H1 (cell line): Measurements from ENCODE around the gene CXCL17. TPM values are rescaled to one million over a fixed set of nuclear protein-coding genes. Genes with fewer than 3 reads are reported as not detected.

Source experiments
- CTCF ChIA-PET: fragments of 300-600 bp; sonication (Branson Sonifier 250); formaldehyde crosslinking; loops from one replicate; lab custom pipeline; 2021; ENCODE audit not compliant: partially characterized antibody; lab: Charles Lee
- POLR2A ChIA-PET: fragments of 300-600 bp; sonication (Branson Sonifier 250); formaldehyde crosslinking; loops from one replicate; lab custom pipeline; 2021; ENCODE audit warnings: inconsistent platforms; ENCODE audit not compliant: partially characterized antibody; lab: Charles Lee
- DNase-seq, 2 experiments: peaks; one replicate each; pipeline versions ENCODE4 v3.0.0 to v3.0.0-alpha.2; 2010 to 2022; ENCODE audit warnings: low spot score in 2 of 2, low read depth in 1 of 2, mixed read lengths in 1 of 2
- FAIRE-seq: peaks from 2 replicates; lab custom pipeline; 2011; peaks lifted over from hg19 to GRCh38; lab: Jason Lieb, UNC
- H2AFZ ChIP-seq: 2 replicates; pipeline ENCODE4 v1.8.1; 2012; ENCODE audit warnings: low read length, inconsistent platforms
- H2AK5ac ChIP-seq: 2 replicates; pipeline ENCODE4 v1.6.1; 2013; ENCODE audit warnings: low read depth, low read length
- H2BK120ac ChIP-seq: replicated peaks from 2 replicates; pipeline ENCODE3; 2013; ENCODE audit warnings: low read depth, low read length, inconsistent platforms
- H2BK12ac ChIP-seq: 2 replicates; pipeline ENCODE4 v1.6.1; 2013; ENCODE audit warnings: low read depth, low read length
- H2BK15ac ChIP-seq: 2 replicates; pipeline ENCODE4 v1.6.1; 2013; ENCODE audit warnings: low read length
- H2BK20ac ChIP-seq: 2 replicates; pipeline ENCODE4 v1.6.1; 2013; ENCODE audit warnings: low read length
- H2BK5ac ChIP-seq: 2 replicates; pipeline ENCODE4 v1.6.1; 2013; ENCODE audit warnings: low read depth, low read length
- H3K14ac ChIP-seq: 2 replicates; pipeline ENCODE4 v1.6.1; 2013; ENCODE audit warnings: inconsistent platforms; ENCODE audit not compliant: insufficient read length
- H3K18ac ChIP-seq: 2 replicates; pipeline ENCODE4 v1.6.1; 2013; ENCODE audit warnings: low read length; ENCODE audit errors: extremely low read depth
- H3K23ac ChIP-seq: 2 replicates; pipeline ENCODE4 v1.6.1; 2013; ENCODE audit warnings: inconsistent platforms; ENCODE audit not compliant: insufficient read length
- H3K23me2 ChIP-seq: 2 replicates; pipeline ENCODE4 v1.6.1; 2013; ENCODE audit warnings: low read depth, low read length
- H3K27ac ChIP-seq: 2 replicates; pipeline ENCODE4 v1.6.1; 2011; ENCODE audit warnings: low read depth, low read length, inconsistent platforms
- H3K27me3 ChIP-seq, 4 experiments: replicated peaks in 1 of 4; 1 replicate in 1 of 4; 2 replicates in 3 of 4; pipeline versions ENCODE4 v1.6.1 to v1.8.1; 2011 to 2013; ENCODE audit warnings: low read length in 3 of 4, mild to moderate bottlenecking in 3 of 4, inconsistent platforms in 2 of 4, mixed read lengths in 2 of 4, moderate library complexity in 1 of 4; ENCODE audit not compliant: control insufficient read depth in 3 of 4, insufficient read depth in 3 of 4; ENCODE audit errors: extremely low read depth in 1 of 4
- H3K36me3 ChIP-seq, 4 experiments: 2 replicates each; pipeline versions ENCODE4 v1.6.1 to v1.8.1; 2011 to 2013; ENCODE audit warnings: mild to moderate bottlenecking in 4 of 4, low read length in 3 of 4, moderate library complexity in 2 of 4, control low read depth in 1 of 4, inconsistent platforms in 1 of 4; ENCODE audit not compliant: insufficient read depth in 4 of 4, control insufficient read depth in 2 of 4
- H3K4ac ChIP-seq: replicated peaks from 2 replicates; pipeline ENCODE3; 2013; ENCODE audit warnings: low read length, low read depth, mixed read lengths, inconsistent platforms; ENCODE audit not compliant: insufficient read length
- H3K4me1 ChIP-seq, 4 experiments: replicated peaks in 1 of 4; 1 replicate in 1 of 4; 2 replicates in 3 of 4; pipeline versions ENCODE4 v1.6.1 to v1.8.1; 2011 to 2013; ENCODE audit warnings: low read length in 3 of 4, inconsistent platforms in 2 of 4, mixed read lengths in 1 of 4; ENCODE audit not compliant: insufficient read depth in 4 of 4, control insufficient read depth in 3 of 4
- H3K4me2 ChIP-seq, 2 experiments: 2 replicates each; pipeline versions ENCODE4 v1.6.1 to v1.8.1; 2011 to 2013; ENCODE audit warnings: low read depth in 2 of 2, low read length in 2 of 2, control low read depth in 1 of 2, inconsistent platforms in 1 of 2, mild to moderate bottlenecking in 1 of 2; ENCODE audit not compliant: insufficient read depth in 1 of 2
- H3K4me3 ChIP-seq, 4 experiments: fragments of 200-600, 300-600 bp in 1 of 4; sonication (generic), shearing (Covaris generic), sonication (Bioruptor Twin) in 1 of 4; 2 replicates each; pipeline versions ENCODE4 v1.5.1 to v1.8.1; 2011 to 2016; ENCODE audit warnings: low read length in 4 of 4, low read depth in 3 of 4, control low read depth in 2 of 4, inconsistent platforms in 2 of 4, mild to moderate bottlenecking in 2 of 4, mixed read lengths in 1 of 4, moderate library complexity in 1 of 4; ENCODE audit not compliant: insufficient read depth in 2 of 4; ENCODE audit errors: extremely low read depth in 1 of 4
- H3K56ac ChIP-seq: replicated peaks from 2 replicates; pipeline ENCODE3; 2013; ENCODE audit warnings: low read depth, mild to moderate bottlenecking, mixed read lengths, low read length, inconsistent platforms; ENCODE audit not compliant: insufficient read length
- H3K79me1 ChIP-seq: 2 replicates; pipeline ENCODE4 v1.6.1; 2013; ENCODE audit warnings: low read depth, low read length, control low read depth
- H3K79me2 ChIP-seq, 2 experiments: 2 replicates each; pipeline versions ENCODE4 v1.6.1 to v1.8.1; 2012 to 2013; ENCODE audit warnings: low read length in 2 of 2, mild to moderate bottlenecking in 2 of 2, inconsistent platforms in 1 of 2; ENCODE audit not compliant: insufficient read depth in 2 of 2, control insufficient read depth in 1 of 2
- H3K9ac ChIP-seq, 4 experiments: replicated peaks in 1 of 4; 1 replicate in 1 of 4; 2 replicates in 3 of 4; pipeline versions ENCODE4 v1.6.1 to v1.8.1; 2011 to 2013; ENCODE audit warnings: low read depth in 3 of 4, low read length in 3 of 4, control low read depth in 2 of 4, mild to moderate bottlenecking in 2 of 4, moderate library complexity in 2 of 4, inconsistent platforms in 1 of 4; ENCODE audit errors: extremely low read depth in 1 of 4
- H3K9me3 ChIP-seq, 2 experiments: 2 replicates each; pipeline versions ENCODE4 v1.6.1 to v1.8.1; 2012 to 2013; ENCODE audit warnings: mild to moderate bottlenecking in 2 of 2, moderate library complexity in 2 of 2, control low read depth in 1 of 2, inconsistent platforms in 1 of 2, low read depth in 1 of 2, low read length in 1 of 2, mixed read lengths in 1 of 2; ENCODE audit not compliant: insufficient read depth in 2 of 2
- H4K20me1 ChIP-seq, 2 experiments: replicated peaks in 1 of 2; 2 replicates each; pipeline versions ENCODE3 to v1.8.1; 2011 to 2013; ENCODE audit warnings: inconsistent platforms in 2 of 2, low read length in 2 of 2, mild to moderate bottlenecking in 1 of 2; ENCODE audit not compliant: insufficient read depth in 2 of 2, control insufficient read depth in 1 of 2
- H4K5ac ChIP-seq: 2 replicates; pipeline ENCODE4 v1.6.1; 2013; ENCODE audit warnings: low read length, low read depth, mixed read lengths, inconsistent platforms; ENCODE audit not compliant: insufficient read length
- H4K8ac ChIP-seq: 2 replicates; pipeline ENCODE4 v1.8.0; 2013; ENCODE audit warnings: mild to moderate bottlenecking, moderate library complexity, low read length, inconsistent platforms; ENCODE audit not compliant: insufficient read depth; ENCODE audit errors: extremely low read depth
- H4K91ac ChIP-seq: replicated peaks from 2 replicates; pipeline ENCODE3; 2013; ENCODE audit warnings: low read length, mixed read lengths, inconsistent platforms; ENCODE audit not compliant: insufficient read length
- ASH2L ChIP-seq: fragments of 200-600, 300-600 bp; sonication (generic); IDR thresholded peaks from one replicate; pipeline ENCODE4 v1.7.1; 2017; ENCODE audit warnings: low read length
- BRCA1 ChIP-seq: IDR thresholded peaks from 2 replicates; pipeline ENCODE4 v1.6.1; 2012; ENCODE audit warnings: low read depth, low read length, improper control_type of control experiment
- GTF2F1 ChIP-seq: IDR thresholded peaks from 2 replicates; pipeline ENCODE4 v1.6.1; 2012; ENCODE audit warnings: low read depth, low read length, improper control_type of control experiment, borderline replicate concordance
- KDM4A ChIP-seq: IDR thresholded peaks from one replicate; pipeline ENCODE4 v1.7.1; 2012; ENCODE audit warnings: low read depth, mild to moderate bottlenecking, moderate library complexity, low read length, inconsistent platforms; ENCODE audit not compliant: severe bottlenecking
- NRF1 ChIP-seq: IDR thresholded peaks from 2 replicates; pipeline ENCODE4 v1.6.1; 2011; ENCODE audit warnings: mild to moderate bottlenecking, low read depth, low read length, improper control_type of control experiment
- RBBP5 ChIP-seq: IDR thresholded peaks from 2 replicates; pipeline ENCODE4 v1.7.1; 2012; ENCODE audit warnings: low read depth, mild to moderate bottlenecking, inconsistent platforms, low read length, moderate library complexity, borderline replicate concordance
- WGBS, 2 experiments: shearing (Covaris generic) in 1 of 2; methylation state at CpG; one replicate each; pipeline versions ENCODE4 v1.1.6 to v1.1.7; 2013 to 2015; ENCODE audit warnings: low lambda C conversion rate in 2 of 2, mixed read lengths in 2 of 2, inconsistent platforms in 1 of 2, low coverage in 1 of 2, missing lambda C conversion rate in 1 of 2; ENCODE audit not compliant: insufficient replicate concordance in 2 of 2, insufficient coverage in 1 of 2, insufficient read length in 1 of 2; ENCODE audit errors: extremely low coverage in 1 of 2, missing lambda C conversion rate in 1 of 2; 5-methylcytosine and 5-hydroxymethylcytosine counted together
- polyA plus RNA-seq, 7 experiments: library from polyadenylated mRNA; depleted of rRNA in 3 of 7; stranded (reverse) in 5 of 7; unstranded in 2 of 7; fragments of >200 nt in 5 of 7; fragments of 200-250 nt in 2 of 7; gene quantifications; 1 replicate in 5 of 7; 2 replicates in 1 of 7; 4 replicates in 1 of 7; pipeline versions ENCODE4 v1.2.1 to v1.2.3, GENCODE V29; 2011 to 2013; ENCODE audit warnings: missing spikeins in 2 of 7, mixed read lengths in 2 of 7
- total RNA-seq: library from RNA; stranded (reverse); fragmentation: NEBNext Ultra II Directional; extraction: Animal tissue kit (Norgen Biotek cat#: 25700); gene quantifications from 2 replicates; pipeline ENCODE4 v1.2.1, GENCODE V29; 2021

CXCL17 gene
- total and polyA plus RNA-seq, 2 of the 8 experiments (the other 6 are each of a cell fraction or from before 2014, with no cell fraction given) = not detected

- Histone ChIP-seq H3K23me2 (peaks cover under 1% of the 10 kb centered on the region; the same call in 1 of the 2 replicates), H3K4ac (no peak overlapping the region), H3K27me3 (peaks cover 0 to 19% (median 15%) of the 10 kb centered on the region in 4 experiments; a peak in 5 of 7 replicates), H2BK20ac (no peak overlapping the region), H3K4me1 (peaks cover 0 to 6% (median 4%) of the 10 kb centered on the region in 4 experiments; a peak in 6 of 7 replicates), H2BK120ac (no peak overlapping the region), H2BK12ac (no peak overlapping the region), H3K4me3 (no peak overlapping the region), H2AFZ (no peak overlapping the region), H3K18ac (no peak overlapping the region), H4K8ac (no peak overlapping the region), H2BK5ac (no peak overlapping the region), H3K23ac (no peak overlapping the region), H2BK15ac (no peak overlapping the region), H3K27ac (no peak overlapping the region), H3K79me2 (no peaks in the 10 kb centered on the region), H3K79me1 (peaks cover 3% of the 10 kb centered on the region; the same call in 1 of the 2 replicates), H3K14ac (no peak overlapping the region), H4K5ac (no peak overlapping the region), H4K91ac (no peak overlapping the region), H3K4me2 (no peak overlapping the region), H3K56ac (no peak overlapping the region), H3K9me3 (no peaks in the 10 kb centered on the region), H3K9ac (no peak overlapping the region), H4K20me1 (peaks cover 19 to 35% of the 10 kb centered on the region in 2 experiments), H3K36me3 (no peaks in the 10 kb centered on the region; a peak in 3 of 8 replicates), H2AK5ac (no peak overlapping the region)
- 96% methylated on average over 10 of the region's 10 CpGs; no CpG with 5 or more reads in 1 of the 2 experiments for WGBS, 2 experiments
- CTCF ChIA-PET = interaction anchor here (1.6 to 6.6 kb wide), 2 partner anchors 13 to 16 kb away, joined by 5 to 38 read pairs; no protein-coding TSS in a partner anchor
- DNase-seq = no peak
- FAIRE-seq = no peak
- POLR2A ChIA-PET = interaction anchor here (1.3 kb wide), 1 partner anchor 14 kb away, joined by 5 read pairs; no protein-coding TSS in a partner anchor
- TF ChIP-seq RBBP5 (no peak), KDM4A (no peak), ASH2L (no peak), GTF2F1 (no peak), NRF1 (no peak), BRCA1 (no peak)
Measured at GRCh38 chr19:42407816-42408175, 35.0 kb downstream of the CXCL17 start.
